H1 (cell line): Measurements from ENCODE around the gene NWD2. TPM values are rescaled to one million over a fixed set of nuclear protein-coding genes. Genes with fewer than 3 reads are reported as not detected.

ENCODE experiments used
- BRCA1 ChIP-seq: IDR thresholded peaks from 2 replicates; pipeline ENCODE4 v1.6.1; 2012; ENCODE audit warnings: low read depth, low read length, improper control_type of control experiment
- SIRT6 ChIP-seq: IDR thresholded peaks from one replicate; pipeline ENCODE4 v1.7.1; 2012; ENCODE audit warnings: low read length, inconsistent platforms
- SP1 ChIP-seq: IDR thresholded peaks from 2 replicates; pipeline ENCODE4 v1.6.1; 2011; ENCODE audit warnings: low read depth, low read length
- polyA plus RNA-seq, 7 experiments: library from polyadenylated mRNA; depleted of rRNA in 3 of 7; stranded (reverse) in 5 of 7; unstranded in 2 of 7; fragments of >200 nt in 5 of 7; fragments of 200-250 nt in 2 of 7; gene quantifications; 1 replicate in 5 of 7; 2 replicates in 1 of 7; 4 replicates in 1 of 7; pipeline versions ENCODE4 v1.2.1 to v1.2.3, GENCODE V29; 2011 to 2013; ENCODE audit warnings: missing spikeins in 2 of 7, mixed read lengths in 2 of 7
- total RNA-seq: library from RNA; stranded (reverse); fragmentation: NEBNext Ultra II Directional; extraction: Animal tissue kit (Norgen Biotek cat#: 25700); gene quantifications from 2 replicates; pipeline ENCODE4 v1.2.1, GENCODE V29; 2021

The NWD2 gene
- total and polyA plus RNA-seq, 2 of the 8 experiments (the other 6 are each of a cell fraction or from before 2014, with no cell fraction given) = under 0.01 TPM; not detected in 1

GRCh38 chr4:37442062-37442323 lies 197.4 kb downstream of the NWD2 start (continued):
- TF ChIP-seq SIRT6 (no peak), SP1 (no peak), BRCA1 (no peak)
